ENCODE measurements around the gene XPR1.
"Not testable (repeated sequence)": the region's sequence is repeated elsewhere in the genome, so short reads cannot be mapped to it uniquely, and the experiment has no call there.

Gene XPR1

DNA sequence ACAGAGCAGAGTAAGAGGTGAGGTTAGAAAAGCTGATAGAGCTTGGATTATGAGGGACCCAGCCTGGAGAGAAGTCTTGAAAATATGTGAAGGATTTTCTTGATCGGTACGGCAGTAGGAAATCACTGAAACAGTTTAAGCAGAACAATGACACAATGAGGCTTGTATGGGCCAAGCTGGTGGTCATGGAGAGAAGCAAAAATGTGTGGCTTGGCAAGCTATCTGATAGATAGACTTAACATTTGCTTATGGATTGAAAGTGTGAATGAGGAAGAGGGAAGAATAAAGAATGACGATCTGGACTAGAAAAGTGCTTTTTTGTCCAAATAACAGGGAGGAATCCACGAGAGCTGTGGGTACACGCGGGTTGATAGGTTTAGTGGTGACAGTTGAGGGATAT, 15.4 kb upstream of the XPR1 start:
- DNase-seq = no peak

DNA sequence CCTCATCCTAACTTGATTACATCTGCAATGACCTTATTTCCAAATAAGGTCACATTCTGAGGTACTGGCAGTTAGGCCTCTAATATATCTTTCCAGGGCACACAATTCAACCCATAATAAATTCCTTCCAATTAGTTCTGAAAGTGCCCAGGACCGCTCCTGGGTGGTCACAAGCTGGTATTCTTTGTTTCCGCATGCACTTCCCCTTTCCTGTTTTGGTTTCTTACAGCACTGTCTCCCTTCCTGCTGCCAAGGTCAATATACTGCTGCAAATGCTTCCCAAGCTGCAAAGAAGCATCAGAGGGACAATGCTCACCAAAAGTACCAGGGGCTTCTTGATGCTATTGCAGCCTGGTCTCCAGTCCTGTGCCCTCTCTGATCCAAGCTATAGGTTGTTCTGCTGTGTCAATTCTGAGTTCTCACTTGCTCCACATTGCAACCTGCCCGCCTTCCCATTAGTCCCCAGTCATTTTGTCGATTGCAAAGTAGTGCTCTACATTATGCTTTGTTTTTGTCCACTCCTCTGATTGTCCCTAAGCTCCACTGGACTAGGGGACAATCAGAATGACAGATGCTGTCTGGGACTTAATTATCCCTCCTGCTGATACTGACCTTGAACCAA, 13.9 kb upstream of the XPR1 start:
- no peak for DNase-seq

DNA sequence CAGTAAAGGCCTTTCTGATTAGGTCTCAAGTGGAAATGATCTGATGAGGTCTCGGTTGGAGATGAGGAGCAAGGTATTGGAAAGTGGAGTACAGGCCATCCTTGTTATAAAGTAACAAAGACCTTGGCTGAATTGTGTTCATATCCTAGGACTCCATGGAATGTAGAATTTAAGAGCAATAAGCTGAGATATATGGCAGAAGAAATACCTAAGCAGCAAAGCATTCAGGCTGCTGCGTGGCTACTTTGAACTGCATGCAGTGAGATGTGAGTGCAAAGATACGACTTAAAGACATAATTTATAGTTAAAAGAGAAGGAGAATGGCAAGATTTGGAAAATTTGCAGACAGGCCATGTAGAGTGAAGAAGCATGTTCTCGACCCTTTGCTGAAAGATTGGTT, 11.2 kb upstream of the XPR1 start:
- no peak for DNase-seq

DNA sequence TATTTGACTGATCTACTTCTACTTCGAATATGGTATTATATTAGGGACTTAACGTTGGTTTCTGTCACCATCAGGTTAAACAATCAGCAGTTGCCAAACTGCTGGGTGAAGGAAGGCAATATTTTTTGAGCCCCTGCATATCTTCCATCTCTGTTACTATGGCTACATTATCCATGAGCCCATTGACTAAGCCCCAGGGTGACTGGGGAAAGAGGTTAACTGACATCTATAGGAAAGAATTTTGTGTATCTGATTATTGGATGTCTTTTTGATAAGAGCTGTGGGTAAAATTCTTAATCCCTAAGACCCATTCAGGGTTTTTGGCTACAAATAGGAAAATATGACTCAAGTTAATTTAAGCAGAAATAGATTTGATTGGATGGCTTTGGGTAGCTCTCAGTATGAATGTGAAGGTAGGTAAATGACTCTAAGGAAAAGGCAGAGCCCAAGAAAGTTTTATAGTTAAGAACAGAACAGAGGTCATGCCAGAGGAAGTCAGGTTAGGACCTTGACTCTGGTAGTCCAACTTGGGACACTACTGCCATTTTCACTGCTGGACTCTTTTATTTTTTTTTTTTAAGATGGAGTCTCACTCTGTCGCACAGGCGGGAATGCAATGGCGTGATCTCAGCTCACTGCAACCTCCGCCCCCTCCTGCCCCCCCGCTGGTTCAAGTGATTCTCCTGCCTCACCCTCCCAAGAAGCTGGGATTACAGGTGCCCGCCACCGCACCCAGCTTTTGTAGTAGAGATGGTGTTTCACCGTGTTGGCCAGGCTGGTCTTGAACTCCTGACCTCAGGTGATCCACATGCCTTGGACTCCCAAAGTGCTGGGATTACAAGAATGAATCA, 8.9 kb upstream of the XPR1 start:
- DNase-seq = no peak

DNA sequence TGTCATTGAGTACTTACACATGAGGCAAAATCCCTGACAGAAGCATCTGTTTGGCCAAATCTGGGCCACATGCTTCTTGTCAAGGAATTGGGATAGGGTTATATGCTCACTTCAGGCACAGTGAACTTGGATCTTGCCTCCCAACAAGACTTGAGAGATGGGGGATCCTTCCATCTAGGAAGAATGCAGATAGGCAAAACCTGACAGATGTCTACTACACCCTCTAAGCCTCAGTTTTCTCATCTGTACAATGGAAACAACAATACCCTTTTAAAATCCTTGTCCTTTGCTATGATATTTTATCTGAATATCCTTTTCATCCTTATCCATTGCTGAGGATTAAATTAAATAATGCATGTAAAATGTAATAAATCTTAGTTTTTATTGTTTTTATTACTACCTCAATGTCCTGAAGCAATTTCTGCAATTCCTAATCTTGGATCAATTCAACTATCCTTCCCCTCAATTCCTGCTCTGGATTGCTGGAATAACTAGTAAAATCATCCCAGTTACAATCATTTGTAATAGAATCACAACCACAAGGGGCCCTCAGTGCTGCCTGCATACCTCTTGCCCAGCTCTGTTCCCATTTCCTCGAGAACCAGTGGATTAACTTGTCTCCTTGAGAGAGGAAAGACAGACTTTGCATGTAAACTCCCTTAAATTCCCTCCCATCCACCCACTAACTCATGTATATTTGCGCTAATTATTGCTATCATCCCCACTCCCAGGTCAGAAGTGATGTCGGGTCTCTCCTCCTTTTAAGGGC, 8.1 kb upstream of the XPR1 start:
- no peak for DNase-seq

DNA sequence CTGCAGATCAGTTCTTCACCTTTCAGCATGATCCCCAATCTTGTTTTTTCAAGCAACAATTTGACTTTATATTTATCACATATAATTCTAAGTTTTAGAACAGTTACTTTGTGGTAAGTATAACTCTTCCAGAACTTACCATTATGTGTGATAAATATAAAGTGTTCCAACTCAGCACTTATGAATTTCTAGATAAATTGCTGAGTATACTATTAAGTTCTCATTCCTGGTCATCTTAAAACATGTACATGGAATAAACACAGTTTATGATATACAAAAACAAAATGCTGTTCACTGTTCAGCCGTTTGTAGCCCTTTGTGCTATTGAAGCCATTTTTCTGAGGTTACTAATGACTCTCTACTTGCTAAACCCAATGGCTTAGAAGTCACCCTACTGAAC, 5.1 kb upstream of the XPR1 start:
- no peak for DNase-seq

DNA sequence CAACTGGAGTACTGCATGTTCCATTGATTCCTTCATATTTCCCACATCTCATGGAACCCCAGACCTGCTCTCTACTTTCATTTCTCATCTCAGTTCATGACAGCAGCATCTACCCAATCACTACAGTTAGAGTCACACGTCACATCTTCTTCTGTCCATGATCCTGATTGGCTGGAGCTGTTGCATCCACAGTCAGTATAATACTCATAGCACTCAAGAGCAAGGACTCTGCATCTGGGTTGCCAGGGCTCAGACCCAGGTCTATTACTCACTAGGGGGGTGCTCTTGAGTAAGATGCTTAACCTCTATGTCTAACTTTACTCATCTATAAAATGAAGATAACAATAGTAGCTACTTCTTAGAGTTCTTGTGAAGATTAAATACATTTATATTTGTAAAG, 4.4 kb upstream of the XPR1 start:
- DNase-seq = no peak

DNA sequence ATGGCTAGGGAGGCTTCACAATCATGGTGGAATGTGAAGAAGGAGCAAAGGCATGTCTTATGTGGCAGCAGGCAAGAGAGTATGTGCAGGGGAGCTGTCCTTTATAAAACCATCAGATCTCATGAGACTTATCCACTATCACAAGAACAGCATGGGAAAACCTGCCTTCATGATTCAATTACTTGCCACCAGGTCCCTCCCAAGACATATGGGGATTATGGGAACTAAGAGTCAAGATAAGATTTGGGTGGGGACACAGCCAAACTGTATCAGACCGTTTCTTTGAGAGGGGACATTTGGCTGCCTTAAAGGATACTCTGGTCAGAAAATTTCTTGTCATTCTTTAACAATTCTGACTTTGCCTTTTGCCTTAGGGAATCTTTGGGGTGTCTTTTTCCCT, 3.2 kb upstream of the XPR1 start:
- no peak for DNase-seq

DNA sequence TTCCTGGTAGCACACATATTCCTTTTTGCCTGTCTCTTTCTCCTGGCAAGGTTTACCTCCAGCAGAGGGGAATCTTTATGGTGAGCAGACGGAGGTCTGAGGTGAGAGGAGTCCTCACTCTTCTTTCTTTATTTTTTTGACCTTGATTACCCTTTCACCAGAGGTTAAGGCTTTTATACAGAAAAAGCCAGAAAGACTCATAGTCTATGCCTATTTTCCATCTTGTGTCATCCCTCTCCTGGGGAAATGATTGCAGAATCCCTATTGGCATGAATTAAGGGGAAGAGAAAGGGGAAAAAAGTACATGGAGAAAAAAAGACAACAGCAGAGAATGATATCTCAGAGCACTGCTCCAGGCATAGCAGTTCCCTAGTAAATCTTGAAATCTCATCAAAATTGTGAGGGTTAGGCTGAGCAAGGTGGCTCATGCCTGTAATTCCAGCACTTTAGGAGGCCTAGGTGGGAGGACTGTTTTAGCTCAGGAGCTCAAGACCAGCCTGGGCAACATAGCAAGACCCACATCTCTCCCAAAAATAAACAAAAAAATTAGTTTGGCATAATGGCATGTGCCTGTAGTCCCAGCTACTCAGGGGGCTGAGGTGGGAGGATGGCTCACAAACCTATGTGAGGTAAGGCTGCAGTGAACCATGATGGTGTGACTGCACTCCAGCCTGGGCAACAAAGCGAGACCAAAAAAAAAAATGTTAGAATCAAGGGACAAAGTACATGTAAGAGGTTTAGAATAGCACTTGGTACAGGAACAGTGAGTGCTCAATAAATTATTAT, 1.2 kb upstream of the XPR1 start:
- DNase-seq = no peak

DNA sequence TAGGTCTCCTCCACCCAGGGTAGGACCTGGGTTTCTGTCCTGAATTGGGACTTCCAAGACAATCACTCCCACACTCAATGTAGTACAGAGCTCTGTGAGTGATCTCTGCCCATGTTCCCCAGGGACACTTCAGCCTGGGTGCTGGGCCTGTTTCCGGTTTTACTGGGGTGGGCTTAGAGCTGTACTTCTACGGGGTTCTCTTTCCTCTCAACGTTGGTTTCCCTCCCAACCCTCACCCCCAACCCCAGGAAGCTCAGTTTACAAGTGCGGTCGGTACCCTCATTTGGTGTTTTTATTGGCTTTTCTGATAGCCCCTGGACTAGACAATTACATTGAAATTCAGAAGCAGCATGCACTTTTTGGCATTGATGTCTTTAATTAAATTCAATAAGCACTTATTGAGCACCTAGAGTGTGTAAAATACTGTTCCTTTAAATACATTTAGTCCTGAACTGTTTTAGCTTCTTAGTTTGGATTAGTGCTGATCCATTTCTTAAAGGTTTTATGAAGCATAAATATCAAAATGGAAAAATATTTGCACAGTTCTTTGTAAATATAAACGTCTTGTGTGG, 542 bp upstream of the XPR1 start:
- no peak for DNase-seq

DNA sequence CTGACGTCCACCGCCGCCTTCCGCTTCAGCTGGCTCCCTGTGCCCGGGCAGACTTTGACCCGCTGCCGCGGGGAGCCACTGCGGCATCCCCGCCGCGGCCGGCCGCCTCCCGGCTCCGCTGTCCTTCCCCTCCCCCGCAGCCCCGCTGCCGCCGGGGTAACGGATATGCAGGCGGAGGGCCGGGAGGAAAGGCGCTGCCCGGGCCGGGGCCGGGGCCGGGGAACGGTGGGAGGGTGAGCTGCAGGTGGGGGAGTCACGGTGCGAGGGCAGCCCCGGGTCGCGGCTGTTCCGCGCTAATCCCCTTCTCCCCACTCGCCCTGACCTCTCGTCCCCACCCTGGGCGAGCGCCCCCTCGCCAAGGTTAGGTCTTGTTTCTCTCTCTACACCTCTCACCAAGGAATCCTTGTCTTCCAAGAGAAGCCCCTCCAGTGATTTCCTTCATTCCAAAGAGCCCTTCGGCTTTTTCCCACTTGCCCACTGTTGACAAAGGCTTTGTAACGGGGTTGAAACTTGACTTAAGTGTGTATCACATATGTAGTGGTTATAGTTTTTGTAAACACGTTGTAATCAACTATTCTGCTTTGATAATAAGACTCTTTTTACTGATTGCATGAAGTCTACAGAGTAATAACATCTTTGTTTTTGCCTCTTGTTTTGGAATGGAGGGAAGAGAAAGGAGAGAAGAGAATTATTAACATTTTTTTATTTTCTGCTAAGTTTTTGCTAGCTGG, 669 bp downstream of the XPR1 start:
- DNase-seq = no peak

DNA sequence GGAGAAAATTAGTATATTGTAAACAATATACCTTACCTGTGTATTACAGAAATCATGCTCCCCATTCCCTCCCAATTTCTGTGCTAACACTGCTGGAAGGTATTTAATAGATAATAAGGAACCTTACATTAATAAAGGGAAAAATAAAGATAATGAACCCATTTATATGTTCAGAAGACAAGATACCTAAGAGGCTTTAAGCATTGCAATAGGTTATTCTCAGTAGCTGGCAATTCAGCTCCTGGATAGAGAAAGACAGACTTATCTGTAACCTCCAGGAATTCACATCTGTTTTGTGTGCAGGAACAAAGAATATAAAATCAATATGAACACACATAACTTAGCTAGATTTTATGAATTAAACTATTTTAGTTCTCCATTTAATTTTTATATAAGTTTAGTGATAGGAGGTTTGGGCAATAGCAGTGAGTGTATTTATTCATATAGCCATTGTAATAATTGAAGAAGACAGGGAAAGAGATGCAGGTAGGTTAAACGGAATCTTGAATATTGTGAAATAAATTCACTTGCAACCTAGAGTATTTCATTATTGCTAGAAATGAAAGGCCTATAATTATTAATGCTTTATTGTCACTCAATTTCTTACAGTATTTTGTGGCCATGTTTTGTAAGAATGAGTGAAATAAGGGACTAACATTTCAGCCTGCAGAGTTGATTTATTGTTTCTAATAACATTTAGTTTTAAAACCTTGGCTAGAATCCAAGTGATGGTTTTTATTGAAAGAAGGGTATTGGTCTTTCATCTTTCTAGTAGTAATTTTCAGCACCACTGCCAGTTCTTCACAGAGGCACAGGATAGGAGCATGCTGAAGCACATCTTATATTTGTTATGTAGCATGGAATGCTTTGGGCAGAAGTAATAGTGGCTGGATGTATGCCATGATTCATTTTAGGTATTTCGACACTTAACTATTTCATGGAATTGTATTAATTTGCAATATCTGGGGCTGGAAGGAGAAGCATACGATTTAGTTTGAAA, 1.5 kb downstream of the XPR1 start:
- DNase-seq = no peak

DNA sequence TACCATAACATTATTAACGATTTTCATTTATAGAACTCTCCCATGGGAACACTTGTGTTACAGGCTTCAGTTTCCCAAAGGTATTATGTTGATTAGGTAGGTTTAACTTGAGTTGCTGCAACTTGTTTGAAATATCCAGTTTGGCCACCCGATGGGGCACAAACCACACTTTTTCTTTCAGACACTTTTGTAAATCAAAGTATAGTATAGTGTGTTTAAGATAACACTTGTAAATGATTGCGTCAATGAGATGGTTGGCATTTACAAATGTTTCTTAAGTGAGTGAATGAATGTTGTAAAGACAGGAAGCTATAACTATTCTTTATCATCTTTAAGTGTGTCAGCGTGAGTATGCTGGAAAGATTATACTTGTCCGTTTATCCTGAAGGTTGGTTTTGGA, 4.3 kb downstream of the XPR1 start:
- DNase-seq = no peak

DNA sequence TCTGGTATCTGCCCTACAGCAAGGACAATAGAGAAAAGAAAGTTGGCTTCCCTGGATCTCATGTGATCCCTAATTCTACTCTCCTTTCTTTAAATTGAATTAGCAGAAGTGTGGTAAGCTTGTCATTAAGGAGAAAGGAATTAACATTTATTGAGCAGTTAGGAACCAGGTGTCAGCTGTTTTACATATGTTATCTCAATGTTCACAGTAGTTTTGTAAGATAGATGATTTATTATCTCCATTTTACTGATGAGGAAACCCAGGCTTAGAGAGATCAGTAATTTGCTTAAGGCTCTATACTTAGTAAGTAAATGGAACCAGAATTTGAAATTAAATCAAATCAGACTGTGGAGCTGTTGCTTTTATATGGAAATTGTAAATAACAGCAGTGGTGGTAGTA, 8.0 kb downstream of the XPR1 start:
- no peak for DNase-seq

DNA sequence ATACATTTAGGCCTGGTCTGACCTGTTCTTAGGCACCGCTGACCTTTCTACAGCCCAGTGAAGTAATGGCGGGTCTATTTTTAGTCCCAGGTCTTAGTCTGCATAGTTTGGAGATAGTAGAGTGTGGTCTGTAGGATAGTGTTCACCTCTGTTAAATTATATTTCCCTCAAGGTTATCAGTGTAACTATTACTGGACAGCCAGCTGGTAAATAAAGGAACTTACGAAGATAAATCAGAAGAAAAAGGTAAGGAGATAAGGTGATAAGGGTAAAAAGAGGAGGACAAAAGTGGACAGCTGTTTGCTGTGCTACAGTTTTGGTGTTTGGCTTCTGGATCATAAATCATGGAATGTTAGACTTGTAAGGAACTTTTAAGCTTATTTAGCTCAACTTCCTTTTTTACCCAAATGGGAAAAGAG, 8.7 kb downstream of the XPR1 start:
- DNase-seq = no peak

DNA sequence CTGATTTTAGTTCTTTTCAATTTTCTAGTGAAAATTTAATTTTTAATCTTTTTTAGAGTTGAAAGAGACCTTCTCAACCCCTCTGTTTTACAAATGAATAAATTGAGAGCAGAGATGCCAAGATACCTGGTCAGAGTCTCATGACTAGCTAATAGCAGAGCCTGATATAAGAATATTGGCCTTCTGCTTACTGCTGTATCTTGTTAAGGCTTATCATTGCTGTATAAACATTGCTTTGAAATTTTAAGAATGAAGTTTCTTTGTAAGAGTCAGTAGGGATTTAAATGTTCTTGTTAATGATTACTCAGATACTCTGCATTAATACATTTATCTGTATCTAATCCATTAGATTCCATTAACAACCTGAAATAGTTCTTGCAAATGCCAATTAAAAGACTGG, 9.8 kb downstream of the XPR1 start:
- DNase-seq = no peak

DNA sequence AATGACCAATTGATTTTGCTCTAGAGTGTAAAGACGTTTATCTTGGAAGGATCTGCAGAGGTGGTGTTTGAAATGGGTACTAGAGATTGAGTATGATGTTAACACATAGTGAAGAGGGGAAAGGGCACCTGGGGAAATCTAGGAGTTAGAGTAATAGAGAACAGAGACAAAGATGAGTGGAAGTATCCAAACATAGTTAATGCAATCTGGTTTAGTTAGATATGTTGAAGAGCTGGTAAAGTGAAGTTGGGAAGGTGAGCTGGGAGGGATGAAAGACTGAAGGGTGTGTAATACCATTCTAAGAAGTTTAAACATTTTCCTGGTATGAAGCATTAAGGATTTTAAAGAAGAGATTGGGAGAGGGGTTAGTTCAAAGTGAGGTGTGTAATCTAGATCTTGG, 11.0 kb downstream of the XPR1 start:
- DNase-seq = no peak

DNA sequence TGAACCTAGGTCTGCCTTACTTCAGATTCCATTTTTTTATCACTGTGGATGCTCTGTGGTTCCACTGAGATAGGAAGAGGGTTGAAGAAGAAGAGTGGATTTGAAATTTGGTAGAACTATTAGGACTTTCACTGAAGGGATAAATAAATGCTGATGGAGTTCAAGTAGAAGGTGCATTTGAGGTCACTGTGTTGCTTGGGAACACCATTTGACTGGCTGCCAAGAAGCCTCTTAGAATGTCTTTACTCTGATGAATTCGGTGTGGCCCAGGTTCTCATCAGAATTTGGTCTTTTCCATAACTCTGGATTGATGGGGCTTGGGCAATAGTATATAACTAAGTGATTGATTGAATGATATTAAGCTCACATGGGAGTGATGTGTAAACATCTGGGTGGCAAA, 11.9 kb downstream of the XPR1 start:
- DNase-seq = no peak

DNA sequence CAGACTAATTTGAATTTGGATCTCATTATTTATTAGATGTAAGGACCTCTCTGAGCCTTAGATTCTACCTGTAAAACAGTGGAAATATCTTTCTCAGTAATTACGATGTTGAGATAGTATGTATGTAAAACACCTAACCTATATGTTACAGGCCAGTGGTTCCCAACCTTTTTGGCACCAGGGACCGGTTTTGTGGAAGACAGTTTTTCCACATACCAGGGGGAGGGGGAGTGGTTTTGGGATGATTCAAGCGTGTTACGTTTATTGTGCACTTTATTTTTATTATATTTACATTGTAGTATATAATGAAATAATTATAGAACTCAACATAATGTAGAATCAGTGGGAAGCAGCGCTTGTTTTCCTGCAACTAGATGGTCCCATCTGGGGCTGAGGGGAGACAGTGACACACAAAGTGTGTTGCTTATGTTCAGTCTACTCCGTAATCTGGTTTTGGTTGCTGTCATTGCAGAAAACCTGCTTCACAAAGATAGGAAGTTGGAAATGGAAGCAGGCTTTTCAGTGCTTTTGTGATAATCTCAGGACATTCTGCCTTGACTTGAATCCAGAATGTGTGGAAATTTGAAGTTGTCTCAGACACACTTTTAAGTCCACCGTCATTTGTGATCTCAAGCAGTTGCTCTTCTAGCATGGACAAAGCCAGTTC, 12.8 kb downstream of the XPR1 start:
- DNase-seq = no peak

DNA sequence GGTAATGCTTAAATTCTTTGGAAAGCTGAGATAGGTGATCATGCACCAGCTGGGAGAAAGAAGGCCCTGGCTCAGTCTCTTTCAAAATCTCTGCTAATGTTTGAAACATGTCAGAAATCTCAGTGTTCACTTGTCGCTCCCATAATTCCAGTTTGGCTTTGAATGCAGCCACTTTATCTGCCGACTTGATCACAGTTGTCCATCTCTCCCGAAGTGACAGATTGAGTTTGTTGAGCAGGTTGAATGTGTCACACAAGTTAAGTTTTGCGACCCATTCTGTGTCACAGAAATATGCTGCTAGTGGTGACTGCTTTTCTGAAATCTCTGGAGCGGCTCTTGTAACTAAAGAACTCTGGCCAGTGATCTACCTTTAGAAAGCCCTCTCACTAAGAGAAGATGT, 13.4 kb downstream of the XPR1 start:
- not testable (repeated sequence) for DNase-seq

Data from GOT3 (cell line).